Neuronal stem cell (in vitro differentiated cells): ENCODE data around the gene GPR132.

Experiments
- DNase-seq: peaks from one replicate; pipeline ENCODE4 v3.0.0-alpha.2; 2013; ENCODE audit warnings: low spot score
- H2AFZ ChIP-seq: one replicate; pipeline ENCODE4 v1.6.1; 2013; ENCODE audit warnings: mild to moderate bottlenecking, low read length, inconsistent platforms
- H2AK5ac ChIP-seq: 2 replicates; pipeline ENCODE4 v1.6.1; 2013; ENCODE audit warnings: low read depth, mild to moderate bottlenecking, inconsistent platforms, low read length, moderate library complexity, mixed read lengths
- H2BK120ac ChIP-seq: 2 replicates; pipeline ENCODE4 v1.6.1; 2013; ENCODE audit warnings: low read depth, mild to moderate bottlenecking, inconsistent platforms, low read length, moderate library complexity, mixed read lengths
- H2BK12ac ChIP-seq: one replicate; pipeline ENCODE4 v1.6.1; 2013; ENCODE audit warnings: low read length, inconsistent platforms
- H2BK15ac ChIP-seq: 2 replicates; pipeline ENCODE4 v1.6.1; 2013; ENCODE audit warnings: mild to moderate bottlenecking, low read length, inconsistent platforms, mixed read lengths
- H2BK5ac ChIP-seq: one replicate; pipeline ENCODE4 v1.6.1; 2013; ENCODE audit warnings: inconsistent platforms, mild to moderate bottlenecking, low read length, moderate library complexity
- H3K14ac ChIP-seq: one replicate; pipeline ENCODE4 v1.6.1; 2013; ENCODE audit warnings: low read length, inconsistent platforms
- H3K18ac ChIP-seq: 2 replicates; pipeline ENCODE4 v1.6.1; 2013; ENCODE audit warnings: low read length, inconsistent platforms
- H3K23ac ChIP-seq: 2 replicates; pipeline ENCODE4 v1.6.1; 2013; ENCODE audit warnings: low read depth, mild to moderate bottlenecking, mixed read lengths, low read length, inconsistent platforms; ENCODE audit not compliant: poor library complexity
- H3K27ac ChIP-seq: replicated peaks from 3 replicates; pipeline ENCODE4 v1.5.1; 2013; ENCODE audit warnings: low read length, inconsistent platforms
- H3K27me3 ChIP-seq, 3 experiments: 2 replicates each; pipeline ENCODE4 v1.6.1; 2013; ENCODE audit warnings: low read length in 3 of 3, mild to moderate bottlenecking in 2 of 3, inconsistent platforms in 1 of 3, low read depth in 1 of 3, mixed read lengths in 1 of 3, moderate library complexity in 1 of 3; ENCODE audit not compliant: control insufficient read depth in 3 of 3, insufficient read depth in 3 of 3
- H3K36me3 ChIP-seq, 2 donors: replicated peaks in 1 of 2; 2 replicates each; pipeline ENCODE4 v1.6.1; 2013; ENCODE audit warnings: low read length in 2 of 2; ENCODE audit not compliant: control insufficient read depth in 2 of 2, insufficient read depth in 2 of 2
- H3K4ac ChIP-seq: 2 replicates; pipeline ENCODE4 v1.6.1; 2013; ENCODE audit warnings: inconsistent platforms, mild to moderate bottlenecking, low read length, moderate library complexity
- H3K4me1 ChIP-seq, 2 donors: 1 replicate in 1 of 2; 2 replicates in 1 of 2; pipeline ENCODE4 v1.6.1; 2013; ENCODE audit warnings: low read length in 2 of 2, low read depth in 1 of 2; ENCODE audit not compliant: control insufficient read depth in 2 of 2, insufficient read depth in 1 of 2
- H3K4me2 ChIP-seq: one replicate; pipeline ENCODE4 v1.6.1; 2013; ENCODE audit warnings: mild to moderate bottlenecking, low read length, inconsistent platforms; ENCODE audit not compliant: insufficient read depth, poor library complexity, severe bottlenecking
- H3K4me3 ChIP-seq, 2 donors: 2 replicates each; pipeline ENCODE4 v1.5.1; 2013; ENCODE audit warnings: low read length in 2 of 2, mild to moderate bottlenecking in 2 of 2, inconsistent platforms in 1 of 2, moderate library complexity in 1 of 2
- H3K79me1 ChIP-seq: one replicate; pipeline ENCODE4 v1.6.1; 2013; ENCODE audit warnings: low read depth, mild to moderate bottlenecking, inconsistent platforms, low read length, moderate library complexity
- H3K9ac ChIP-seq: one replicate; pipeline ENCODE4 v1.6.1; 2013; ENCODE audit warnings: mild to moderate bottlenecking, low read depth, low read length, inconsistent platforms; ENCODE audit not compliant: poor library complexity
- H3K9me3 ChIP-seq, 2 donors: replicated peaks in 1 of 2; 2 replicates each; pipeline versions ENCODE3 to v1.6.1; 2013; ENCODE audit warnings: low read length in 2 of 2, mild to moderate bottlenecking in 2 of 2, inconsistent platforms in 1 of 2, low read depth in 1 of 2, mixed read lengths in 1 of 2, moderate library complexity in 1 of 2; ENCODE audit not compliant: control insufficient read depth in 2 of 2, insufficient read depth in 1 of 2
- H4K8ac ChIP-seq: one replicate; pipeline ENCODE4 v1.6.1; 2013; ENCODE audit warnings: low read depth, mild to moderate bottlenecking, inconsistent platforms, low read length, moderate library complexity
- H4K91ac ChIP-seq: one replicate; pipeline ENCODE4 v1.6.1; 2013; ENCODE audit warnings: low read length, low read depth, mild to moderate bottlenecking, inconsistent platforms; ENCODE audit not compliant: poor library complexity
- WGBS, 2 donors: extraction: QIAGEN DNeasy Blood & Tissue Kit; methylation state at CpG; one replicate each; pipeline ENCODE4 v1.1.7; 2013; ENCODE audit warnings: missing lambda C conversion rate in 2 of 2, mixed read lengths in 1 of 2; ENCODE audit not compliant: insufficient read length in 2 of 2, insufficient replicate concordance in 1 of 2; ENCODE audit errors: extremely low coverage in 2 of 2; 5-methylcytosine and 5-hydroxymethylcytosine counted together

The GPR132 gene

GRCh38 chr14:105059035-105059924 is 6.0 kb downstream of the GPR132 start:
- no peak overlapping the region for H2AFZ ChIP-seq

GRCh38 chr14:105058521-105059034 is 6.7 kb downstream of the GPR132 start:
- no peak overlapping the region for H3K27ac ChIP-seq
- no peaks in the 10 kb centered on the region for H3K79me1 ChIP-seq
- H4K91ac ChIP-seq, result no peak overlapping the region
- no peaks in the 10 kb centered on the region for H3K36me3 ChIP-seq
- no peak overlapping the region for H4K8ac ChIP-seq
- peak overlapping the region; percentile 60 for H3K18ac ChIP-seq
- no peak overlapping the region for H3K14ac ChIP-seq
- no peak overlapping the region for H2BK12ac ChIP-seq
- peaks cover 0 to 2% of the 10 kb centered on the region in 2 donors for H3K9me3 ChIP-seq
- no peak overlapping the region for H3K4me3 ChIP-seq
- no peak overlapping the region for H2BK120ac ChIP-seq
- H3K4me1 ChIP-seq, result peaks cover 5 to 13% of the 10 kb centered on the region in 2 donors
- no CpG with 5 or more reads among the region's 14 CpGs for WGBS, 2 donors
- no peak overlapping the region for H2AFZ ChIP-seq
- H3K27me3 ChIP-seq, result peaks cover 4 to 42% (median 18%) of the 10 kb centered on the region in 3 experiments
- H2AK5ac ChIP-seq, result no peak overlapping the region
- H2BK15ac ChIP-seq, result peak overlapping the region; percentile 92
- no peak overlapping the region for H3K4me2 ChIP-seq
- peak overlapping the region; percentile 16 for H2BK5ac ChIP-seq
- peak overlapping the region; percentile 27 for H3K9ac ChIP-seq
- H3K23ac ChIP-seq, result peak overlapping the region; percentile 60
- DNase-seq, result no peak
- no peak overlapping the region for H3K4ac ChIP-seq

More at GRCh38 chr14:105059035-105059924, 6.0 kb downstream of the GPR132 start:
- H3K27me3 ChIP-seq, result peaks cover 4 to 42% (median 18%) of the 10 kb centered on the region in 3 experiments
- H3K79me1 ChIP-seq, result no peaks in the 10 kb centered on the region
- H3K23ac ChIP-seq, result peak overlapping the region; percentile 60
- H3K4me2 ChIP-seq, result no peak overlapping the region
- H2BK15ac ChIP-seq, result peak overlapping the region; percentile 92
- no CpG with 5 or more reads among the region's 22 CpGs for WGBS, 2 donors
- H2BK120ac ChIP-seq, result no peak overlapping the region
- H3K36me3 ChIP-seq, result no peaks in the 10 kb centered on the region
- H3K9ac ChIP-seq, result peak overlapping the region; percentile 27
- no peak overlapping the region for H3K14ac ChIP-seq
- peak overlapping the region; percentile 60 for H3K18ac ChIP-seq
- peak overlapping the region; percentile 16 for H2BK5ac ChIP-seq
- H3K4ac ChIP-seq, result no peak overlapping the region
- H4K91ac ChIP-seq, result no peak overlapping the region
- H3K4me3 ChIP-seq, result no peak overlapping the region
- no peak overlapping the region for H4K8ac ChIP-seq
- no peak overlapping the region for H3K27ac ChIP-seq
- peaks cover 0 to 2% of the 10 kb centered on the region in 2 donors for H3K9me3 ChIP-seq
- DNase-seq, result no peak
- H2BK12ac ChIP-seq, result no peak overlapping the region
- no peak overlapping the region for H2AK5ac ChIP-seq
- H3K4me1 ChIP-seq, result peaks cover 5 to 13% of the 10 kb centered on the region in 2 donors

- no peak for DNase-seq
- Histone ChIP-seq H4K8ac (peak overlapping the region; percentile 99), H2BK120ac (peak overlapping the region; percentile 83), H2AK5ac (peak overlapping the region; percentile 61), H3K9me3 (peaks cover 0 to 2% of the 10 kb centered on the region in 2 donors), H3K4ac (no peak overlapping the region), H3K4me1 (peaks cover 5 to 13% of the 10 kb centered on the region in 2 donors), H3K9ac (peak overlapping the region; percentile 71), H3K23ac (peak overlapping the region; percentile 96), H4K91ac (no peak overlapping the region), H2BK5ac (no peak overlapping the region), H2AFZ (no peak overlapping the region), H2BK15ac (peak overlapping the region; percentile 92), H3K4me3 (no peak overlapping the region), H3K18ac (peak overlapping the region; percentile 98), H3K4me2 (no peak overlapping the region), H3K79me1 (no peaks in the 10 kb centered on the region), H2BK12ac (peak overlapping the region; percentile 82), H3K27ac (no peak overlapping the region), H3K14ac (peak overlapping the region; percentile 90), H3K36me3 (no peaks in the 10 kb centered on the region), H3K27me3 (peaks cover 4 to 48% (median 18%) of the 10 kb centered on the region in 3 experiments)
- WGBS, 2 donors, result no CpG with 5 or more reads among the region's 22 CpGs
Observed at GRCh38 chr14:105056303-105056831, 8.9 kb downstream of the GPR132 start.
